Inferior parietal cortex (tissue), 1 donor: Measurements from ENCODE around the gene SLC24A4.
"Not testable (repeated sequence)": the region's sequence is repeated elsewhere in the genome, so short reads cannot be mapped to it uniquely, and the experiment has no call there.

Experiments used
- DNase-seq: peaks from one replicate; pipeline ENCODE4 v3.0.0-alpha.2; 2016; ENCODE audit errors: extremely low spot score

Gene SLC24A4

GRCh38 chr14:92402500-92402899 is 79.5 kb downstream of the SLC24A4 start:
- DNase-seq: not testable (repeated sequence)

- DNase-seq: no peak
Observed at GRCh38 chr14:92404018-92404417, 81.1 kb downstream of the SLC24A4 start.

GRCh38 chr14:92404421-92404820 is 81.5 kb downstream of the SLC24A4 start:
- no peak for DNase-seq

GRCh38 chr14:92404938-92405337 is 82.0 kb downstream of the SLC24A4 start:
- DNase-seq: no peak

GRCh38 chr14:92407410-92407809 is 84.4 kb downstream of the SLC24A4 start:
- no peak for DNase-seq

GRCh38 chr14:92409043-92409442 is 86.1 kb downstream of the SLC24A4 start:
- DNase-seq: no peak

- no peak for DNase-seq
Observed at GRCh38 chr14:92411135-92411534, 88.2 kb downstream of the SLC24A4 start.

- DNase-seq: no peak
Observed at GRCh38 chr14:92411941-92412340, 89.0 kb downstream of the SLC24A4 start.

GRCh38 chr14:92412912-92413311 is 89.9 kb downstream of the SLC24A4 start:
- DNase-seq: no peak

- DNase-seq: peak; percentile 23
Observed at GRCh38 chr14:92413379-92413778, 90.4 kb downstream of the SLC24A4 start.

- no peak for DNase-seq
Observed at GRCh38 chr14:92414690-92415445, 91.9 kb downstream of the SLC24A4 start.

- DNase-seq: no peak
Observed at GRCh38 chr14:92415969-92416368, 93.0 kb downstream of the SLC24A4 start.

GRCh38 chr14:92416544-92416943 is 93.6 kb downstream of the SLC24A4 start:
- no peak for DNase-seq

- no peak for DNase-seq
Observed at GRCh38 chr14:92417759-92418158, 94.8 kb downstream of the SLC24A4 start.

GRCh38 chr14:92421751-92422150 is 98.8 kb downstream of the SLC24A4 start:
- no peak for DNase-seq

- DNase-seq: no peak
Observed at GRCh38 chr14:92425101-92425500, 102.1 kb downstream of the SLC24A4 start.

- DNase-seq: no peak
Observed at GRCh38 chr14:92426237-92426636, 103.3 kb downstream of the SLC24A4 start.

GRCh38 chr14:92427096-92427495 is 104.1 kb downstream of the SLC24A4 start:
- no peak for DNase-seq

GRCh38 chr14:92430686-92431085 is 107.7 kb downstream of the SLC24A4 start:
- DNase-seq: no peak

GRCh38 chr14:92431199-92431725 is 108.3 kb downstream of the SLC24A4 start:
- no peak for DNase-seq

GRCh38 chr14:92433407-92433806 is 110.4 kb downstream of the SLC24A4 start:
- DNase-seq: no peak

- DNase-seq: no peak
Observed at GRCh38 chr14:92435154-92435553, 112.2 kb downstream of the SLC24A4 start.

- DNase-seq: no peak
Observed at GRCh38 chr14:92436115-92436776, 113.3 kb downstream of the SLC24A4 start.
